Measurements from ENCODE around the gene LUZP1. TPM values are rescaled to one million over a fixed set of nuclear protein-coding genes. Genes with fewer than 3 reads are reported as not detected.

Gene LUZP1
- 10 to 100 TPM; 28.3 to 46.4 (median 33.3) TPM for total RNA-seq

- Histone ChIP-seq H3K36me3 (no peaks in the 10 kb centered on the region), H3K4me1 (peaks cover 6 to 56% (median 43%) of the 10 kb centered on the region in 4 donors), H3K4me3 (peak within 1 kb of the TSS; percentile 70 to 99 (median 84)), H3K27me3 (no peaks in the 10 kb centered on the region), H3K27ac (peak within 1 kb of the TSS; percentile 95 to 100 (median 96)), H3K9me3 (no peaks in the 10 kb centered on the region)
- 5 to 10% methylated on average over 4 to 56 of the region's 56 CpGs for WGBS, 2 donors (ENCODE audit: low coverage in 1 of 2)
- no peak for TF ChIP-seq EP300 (IDR thresholded peaks at IDR 0.05; ENCODE audit: low read depth)
- TF ChIP-seq CTCF (IDR thresholded peaks at IDR 0.05) = no peak
- TF ChIP-seq POLR2AphosphoS5 (IDR thresholded peaks at IDR 0.05) = peak; percentile 99
- TF ChIP-seq POLR2A (IDR thresholded peaks at IDR 0.05) = peak; percentile 96
- in situ Hi-C loops (cut with MboI; ENCODE audit: low pct_ligation_motif_present in 1 of 4, low pct_unique_long_range_greater_than_20kb in 1 of 4, low sequenced_read_pairs in 3 of 4) (no loop called here), intact Hi-C loops (cut with DNase I; ENCODE audit: low total_unique reads) (no loop called here)
- peak; percentile 93 for DNase-seq
These were observed at the start of gene LUZP1 for GRCh38 chr1:23168445-23169194. LUZP1 (minus strand) TSS chr1:23168856.

DNA sequence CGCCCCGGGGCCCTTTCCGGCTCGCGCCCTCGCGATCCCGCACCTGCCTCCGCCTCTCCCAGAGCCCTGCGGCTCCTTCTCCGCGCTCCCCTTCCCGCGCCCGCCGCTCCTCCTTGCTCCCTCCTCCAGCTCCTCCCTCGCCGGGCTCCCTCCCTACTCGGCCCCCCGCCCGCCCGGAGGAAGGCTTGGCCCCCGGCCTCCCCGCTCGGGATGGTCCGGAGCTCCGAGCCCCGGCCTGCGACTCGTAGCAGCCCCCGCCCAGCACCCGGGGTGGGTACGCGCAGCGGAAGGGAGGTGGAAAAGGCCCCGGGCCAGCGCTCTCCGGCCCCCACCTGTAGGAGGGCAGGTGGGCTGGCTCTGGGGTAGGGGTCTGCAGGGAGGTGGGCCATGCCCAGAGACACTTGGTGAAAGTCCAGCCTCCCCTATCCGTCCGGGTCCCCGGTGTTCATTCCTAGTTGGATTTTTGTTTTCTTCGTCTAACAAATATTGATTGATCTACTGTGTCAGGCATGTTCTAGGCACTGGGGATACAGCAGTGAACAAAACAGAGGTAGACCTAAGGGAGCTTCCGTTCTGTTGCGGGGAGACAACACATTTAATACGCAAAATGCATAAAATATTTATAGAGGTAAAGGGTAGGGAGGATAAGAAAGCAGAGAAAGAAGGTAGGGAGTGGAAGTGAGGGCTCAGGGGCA is 48.9 kb upstream of the LUZP1 start, which contains the start of gene HTR1D:
TSS of gene HTR1D (minus strand) at position 82 of the 695 bp plus-strand sequence. CDS start 23,283 bp downstream, outside the sequence.
- intact Hi-C loops (cut with DNase I; ENCODE audit: low total_unique reads) = no loop called here
- in situ Hi-C loops (cut with MboI; ENCODE audit: low pct_ligation_motif_present in 1 of 4, low pct_unique_long_range_greater_than_20kb in 1 of 4, low sequenced_read_pairs in 3 of 4) = no loop called here
- Histone ChIP-seq H3K9me3 (no peaks in the 10 kb centered on the region), H3K36me3 (no peaks in the 10 kb centered on the region), H3K4me3 (peak within 1 kb of the TSS in 3 of 4 donors; percentile 41 to 53 (median 52)), H3K27me3 (peaks cover 63% of the 10 kb centered on the region), H3K4me1 (peaks cover 0 to 15% (median 12%) of the 10 kb centered on the region in 4 donors), H3K27ac (no peak within 1 kb of the TSS)
- WGBS, 2 donors (ENCODE audit: low coverage in 1 of 2) = 3 to 4% methylated on average over 13 to 37 of the region's 45 CpGs
- no peak for TF ChIP-seq POLR2AphosphoS5 (IDR thresholded peaks at IDR 0.05)
- TF ChIP-seq CTCF (IDR thresholded peaks at IDR 0.05) = no peak
- TF ChIP-seq EP300 (IDR thresholded peaks at IDR 0.05; ENCODE audit: low read depth) = no peak
- no peak for TF ChIP-seq POLR2A (IDR thresholded peaks at IDR 0.05)
- peak; percentile 14 for DNase-seq

- Histone ChIP-seq H3K4me3 (peak overlapping the region in 3 of 4 donors; percentile 41 to 53 (median 52)), H3K9me3 (no peaks in the 10 kb centered on the region), H3K27ac (no peak overlapping the region), H3K27me3 (peaks cover 63% of the 10 kb centered on the region), H3K36me3 (no peaks in the 10 kb centered on the region), H3K4me1 (peaks cover 0 to 15% (median 12%) of the 10 kb centered on the region in 4 donors)
- 0 to 1% methylated on average over 12 to 45 of the region's 78 CpGs for WGBS, 2 donors (ENCODE audit: low coverage in 1 of 2)
- peak in 4 of 5 experiments; percentile 42 to 65 (median 58) for TF ChIP-seq CTCF (IDR thresholded peaks at IDR 0.05)
- TF ChIP-seq POLR2AphosphoS5 (IDR thresholded peaks at IDR 0.05) = no peak
- intact Hi-C loops (cut with DNase I; ENCODE audit: low total_unique reads) (no loop called here), in situ Hi-C loops (cut with MboI; ENCODE audit: low pct_ligation_motif_present in 1 of 4, low pct_unique_long_range_greater_than_20kb in 1 of 4, low sequenced_read_pairs in 3 of 4) (no loop called here)
- no peak for DNase-seq
These were observed 48.2 kb upstream of the LUZP1 start for GRCh38 chr1:23216771-23217420.

All from transverse colon (tissue), 4 donors.